Ammon's horn (tissue), 1 donor: ENCODE data around the gene CKAP2L.

Experiments used
- DNase-seq: peaks from one replicate; pipeline ENCODE4 v3.0.0-alpha.2; 2016; ENCODE audit warnings: low spot score

The CKAP2L gene

GRCh38 chr2:112791693-112792230, 27.4 kb upstream of the CKAP2L start:
- no peak for DNase-seq

DNA sequence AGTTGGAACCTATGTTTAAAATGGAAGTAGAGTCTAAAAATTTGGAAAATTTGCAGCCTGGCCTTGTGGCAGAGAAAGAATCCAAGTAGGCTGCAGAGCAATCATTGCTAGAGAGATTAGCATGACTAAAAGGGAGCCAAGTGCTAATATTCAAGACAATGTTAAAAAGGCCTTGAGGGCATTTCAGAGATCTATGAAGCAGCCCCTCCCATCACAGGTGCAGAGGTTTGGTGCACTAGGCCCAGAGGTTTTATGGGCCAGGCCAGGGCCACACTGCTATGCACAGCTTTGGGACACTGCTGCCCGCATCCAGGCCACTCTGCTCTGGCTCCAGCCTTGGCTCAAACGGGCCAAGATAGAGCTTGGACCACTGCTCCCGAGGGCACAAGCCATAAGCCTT, 26.6 kb upstream of the CKAP2L start:
- no peak for DNase-seq

DNA sequence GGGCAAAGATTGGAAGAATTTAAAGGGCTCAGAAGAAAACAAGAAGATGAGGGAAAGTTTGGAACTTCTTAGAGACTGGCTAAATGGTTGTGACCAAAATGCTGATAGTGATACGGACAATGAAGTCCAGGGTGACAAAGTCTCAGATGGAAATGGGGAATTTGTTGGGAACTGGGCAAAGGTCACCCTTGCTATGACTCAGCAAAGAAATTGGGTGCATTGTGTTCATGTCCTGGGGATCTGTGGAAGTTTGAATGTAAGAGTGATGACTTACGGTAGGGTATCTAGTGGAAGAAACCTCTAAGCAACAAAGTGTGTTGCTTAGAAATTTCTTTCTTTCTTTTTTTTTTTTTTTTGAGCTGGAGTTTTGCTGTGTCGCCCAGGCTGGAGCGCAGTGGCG, 25.9 kb upstream of the CKAP2L start:
- DNase-seq = no peak

DNA sequence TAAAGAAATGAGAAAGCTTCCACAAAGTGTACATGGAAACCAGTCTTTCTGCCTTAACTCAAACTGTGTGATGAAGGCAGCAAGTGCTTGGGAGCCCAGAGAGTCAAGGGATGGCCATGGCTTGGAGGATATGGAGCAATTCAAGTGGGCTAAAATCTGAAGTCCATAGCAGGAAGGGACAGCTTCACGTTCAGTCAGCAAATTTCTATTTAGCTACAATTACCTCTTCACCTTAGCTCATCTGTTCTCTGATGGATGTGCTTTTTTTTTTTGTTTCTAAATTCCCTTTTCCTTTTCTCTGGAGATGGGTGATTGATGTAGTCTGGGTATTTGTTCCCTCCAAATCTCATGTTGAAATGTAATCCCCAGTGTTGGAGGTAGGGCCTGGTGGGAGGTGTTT, 24.8 kb upstream of the CKAP2L start:
- no peak for DNase-seq

GRCh38 chr2:112788653-112789052, 24.2 kb upstream of the CKAP2L start:
- DNase-seq = no peak

GRCh38 chr2:112787729-112788393, 23.5 kb upstream of the CKAP2L start:
- DNase-seq = no peak

DNA sequence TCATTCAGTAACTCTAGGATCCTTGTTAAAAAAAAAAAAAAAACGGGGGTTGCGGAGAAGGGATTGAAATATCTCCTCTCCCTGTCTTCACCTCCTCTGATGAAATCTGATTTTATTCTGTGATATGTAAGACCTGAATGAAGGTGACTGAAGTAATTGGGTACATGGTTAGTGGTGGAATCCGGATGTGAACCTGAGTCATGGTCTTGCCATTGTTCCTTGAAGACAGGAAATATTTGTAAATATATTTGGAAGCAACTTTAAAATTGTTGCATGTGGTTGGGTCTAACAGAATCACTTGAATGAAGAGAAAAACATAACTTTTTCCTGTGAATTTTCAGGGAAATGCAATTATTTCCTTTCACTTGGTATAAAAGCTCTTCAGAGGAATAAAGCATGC, 22.9 kb upstream of the CKAP2L start:
- no peak for DNase-seq

DNA sequence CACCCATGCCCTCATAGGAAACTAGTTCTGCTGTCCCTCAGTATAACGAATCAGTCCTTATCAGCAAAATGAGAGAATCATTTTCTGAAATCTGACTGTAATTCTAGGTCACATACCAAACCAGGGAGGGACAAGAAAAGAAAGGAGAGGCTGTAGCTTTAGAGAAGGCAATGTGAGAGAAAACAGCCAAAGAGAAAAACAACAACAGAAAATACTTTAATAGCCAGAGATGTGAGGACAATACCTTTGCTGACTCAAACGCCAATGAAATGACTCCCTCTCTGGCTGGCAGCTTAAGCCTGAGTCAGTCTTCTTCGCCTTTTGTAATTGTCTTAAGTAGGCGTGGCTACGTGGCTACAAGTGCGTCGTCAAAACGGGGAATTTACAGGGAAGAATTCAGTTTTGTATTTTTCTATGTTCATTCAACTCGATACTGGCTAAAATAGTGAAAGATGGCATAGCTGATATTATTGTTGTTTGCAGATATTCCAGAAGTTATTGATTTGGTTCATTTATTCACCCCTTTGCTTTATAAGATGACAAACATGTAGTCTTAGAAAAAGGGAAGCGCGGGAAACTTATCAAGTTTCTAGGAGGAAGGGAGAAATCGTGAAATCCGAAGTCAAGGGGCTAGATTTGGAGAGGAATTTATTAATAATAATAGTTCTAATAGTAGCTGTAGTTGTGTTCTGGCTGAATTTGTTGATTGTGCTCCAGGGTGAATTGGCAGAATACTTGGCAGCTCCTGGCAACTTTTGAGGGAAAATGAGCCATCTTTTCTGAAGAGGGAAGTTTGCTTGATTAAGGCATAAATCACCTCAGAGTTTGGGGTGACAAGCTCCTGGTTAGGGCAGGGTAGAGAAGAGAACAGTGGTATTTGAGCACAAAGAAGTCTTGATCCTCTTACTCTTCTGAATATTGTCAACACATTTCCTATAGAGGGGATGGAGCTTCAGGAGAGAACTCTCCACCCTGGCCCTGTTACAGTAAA, 20.1 kb upstream of the CKAP2L start, which contains the start of gene IL1A:
IL1A (minus strand) TSS at position 295 of the 991 bp plus-strand sequence. CDS start 723 bp downstream, outside the sequence.
- DNase-seq = peak; percentile 44

DNA sequence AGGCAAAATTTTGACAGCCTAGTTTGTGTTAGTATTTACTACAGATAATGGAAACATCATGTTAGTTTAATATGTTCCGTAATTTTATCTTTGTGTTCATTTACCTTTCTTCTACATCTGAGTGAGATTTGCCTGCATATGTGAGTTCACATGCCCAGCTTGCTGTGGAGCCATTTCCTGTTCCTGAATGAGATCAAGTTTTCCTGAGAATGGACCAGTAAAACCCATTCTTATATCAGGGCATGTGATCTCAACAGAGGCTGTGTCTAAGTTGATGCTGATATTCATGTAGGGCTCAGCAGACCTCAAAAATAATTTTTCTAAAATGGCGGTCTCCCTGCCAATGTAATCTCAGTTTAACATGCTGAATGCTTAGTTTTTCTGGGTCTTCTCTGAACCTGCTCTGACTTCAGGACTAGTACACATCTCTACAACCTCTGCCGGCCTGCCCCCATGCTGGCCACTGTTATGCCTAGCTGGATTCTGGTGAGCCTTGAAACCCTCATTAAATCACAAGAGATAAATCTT, 18.8 kb upstream of the CKAP2L start:
- DNase-seq = no peak

- no peak for DNase-seq
Observed at GRCh38 chr2:112782234-112782799, 17.9 kb upstream of the CKAP2L start.

DNA sequence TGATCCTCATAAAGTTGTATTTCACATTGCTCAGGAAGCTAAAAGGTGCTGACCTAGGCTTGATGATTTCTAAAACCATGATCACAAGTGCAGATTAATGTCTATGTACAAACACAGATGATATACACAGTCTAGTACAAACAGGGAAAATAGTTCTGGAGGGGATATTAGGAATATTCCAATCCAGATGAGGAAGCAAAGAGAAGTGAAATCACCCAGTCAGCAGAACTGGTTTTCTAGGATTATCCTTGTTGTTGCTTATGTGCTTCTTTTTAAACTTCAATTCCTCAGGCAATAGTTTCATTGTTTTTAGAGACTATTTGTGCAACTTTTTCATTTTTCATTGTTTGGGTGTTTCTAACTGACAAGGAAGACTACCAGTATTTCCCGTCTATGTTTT, 15.2 kb upstream of the CKAP2L start:
- DNase-seq = no peak

DNA sequence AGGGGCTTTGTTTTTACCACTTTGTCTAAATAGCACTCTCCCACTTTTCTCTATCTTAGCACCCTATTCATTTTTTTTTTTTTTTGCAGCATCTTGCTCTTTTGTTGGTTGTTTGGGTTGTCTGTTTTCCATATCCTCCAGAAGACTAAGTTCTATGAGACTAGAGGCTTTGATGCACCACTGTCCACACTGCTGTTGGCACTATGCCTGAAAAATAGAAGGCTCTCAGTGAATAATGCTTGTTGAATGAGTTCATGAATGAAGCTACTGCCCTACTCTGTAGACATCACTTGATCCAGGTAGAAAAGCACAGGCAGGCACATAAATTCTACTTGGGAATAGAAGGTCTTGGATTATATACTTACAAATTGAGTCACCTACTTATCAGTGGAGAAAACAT, 12.6 kb upstream of the CKAP2L start:
- DNase-seq = no peak

- no peak for DNase-seq
Observed at GRCh38 chr2:112776113-112776512, 11.7 kb upstream of the CKAP2L start.

DNA sequence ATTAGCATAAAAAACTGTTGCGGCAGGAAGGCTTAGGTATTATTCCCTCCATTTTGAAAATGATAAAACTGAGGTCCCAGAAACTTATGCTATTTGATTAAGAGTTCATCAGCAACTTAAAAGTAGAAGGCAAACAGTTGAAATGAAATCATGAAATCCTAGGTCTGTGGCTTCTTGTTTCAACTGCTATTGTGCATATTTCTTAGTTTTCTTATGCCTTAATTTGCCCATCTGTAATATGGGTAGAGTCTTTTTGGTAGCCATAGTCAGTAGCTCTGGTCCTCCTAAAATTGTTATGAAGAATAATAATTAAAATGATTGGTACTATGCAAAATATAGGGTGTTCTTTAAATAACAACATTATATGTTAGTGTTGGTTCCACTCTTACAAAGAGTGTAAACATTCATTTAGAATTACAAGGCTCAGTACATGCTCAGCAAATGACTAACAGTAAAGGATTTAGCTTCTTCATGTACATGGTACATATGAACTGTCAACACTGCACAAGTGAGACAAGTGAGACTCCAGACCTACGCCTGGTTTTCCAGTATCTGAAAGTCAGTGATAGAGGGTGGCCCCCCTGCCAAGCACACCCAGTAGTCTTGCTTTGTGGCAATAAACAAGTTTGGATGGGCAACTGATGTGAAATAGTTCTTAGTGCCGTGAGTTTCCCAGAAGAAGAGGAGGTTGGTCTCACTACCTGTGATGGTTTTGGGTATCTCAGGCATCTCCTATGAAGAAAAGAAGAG, 10.3 kb upstream of the CKAP2L start:
- no peak for DNase-seq

DNA sequence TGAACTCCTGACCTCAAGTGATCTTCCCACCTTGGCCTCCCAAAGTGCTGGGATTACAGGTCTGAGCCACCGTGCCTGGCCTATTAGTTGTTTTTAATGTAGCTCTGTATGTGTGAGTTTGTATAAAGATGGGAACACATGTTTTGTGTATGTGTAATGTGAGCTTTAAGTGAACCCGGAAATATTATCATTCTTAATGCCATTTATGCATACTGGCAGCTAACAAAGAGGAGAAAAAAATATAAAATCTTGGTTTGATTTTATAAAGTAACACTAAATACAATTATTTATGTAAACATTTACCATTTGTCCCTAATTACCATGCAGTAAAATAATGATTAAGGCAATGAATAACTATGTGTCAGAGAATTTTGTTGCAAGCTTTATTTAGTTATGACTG, 9.1 kb upstream of the CKAP2L start:
- DNase-seq = no peak

DNA sequence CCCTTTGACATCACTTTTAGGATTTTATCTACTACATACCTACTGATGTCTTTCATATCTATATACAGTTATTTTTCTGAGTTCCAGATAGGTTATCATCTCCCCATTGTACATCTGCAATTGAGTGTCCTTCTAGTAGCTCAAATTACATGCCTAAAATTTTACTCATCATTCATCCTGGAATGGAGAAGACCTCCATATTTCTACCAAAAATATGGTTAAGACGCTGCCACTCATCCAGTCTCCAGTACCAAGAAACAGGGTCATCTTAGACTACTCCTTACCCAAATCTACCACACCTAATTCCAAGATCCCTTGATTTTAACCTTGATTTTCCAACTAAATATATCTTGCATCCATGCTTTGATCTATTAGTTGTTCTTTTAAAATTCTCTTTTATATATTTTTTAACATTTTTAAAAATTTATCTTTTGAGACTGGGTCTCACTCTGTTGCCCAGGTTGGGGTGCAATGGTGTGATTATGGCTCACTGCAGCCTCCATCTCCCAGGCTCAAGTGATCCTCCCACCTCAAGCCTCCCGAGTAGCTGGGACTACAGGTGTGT, 8.6 kb upstream of the CKAP2L start:
- DNase-seq = no peak

DNA sequence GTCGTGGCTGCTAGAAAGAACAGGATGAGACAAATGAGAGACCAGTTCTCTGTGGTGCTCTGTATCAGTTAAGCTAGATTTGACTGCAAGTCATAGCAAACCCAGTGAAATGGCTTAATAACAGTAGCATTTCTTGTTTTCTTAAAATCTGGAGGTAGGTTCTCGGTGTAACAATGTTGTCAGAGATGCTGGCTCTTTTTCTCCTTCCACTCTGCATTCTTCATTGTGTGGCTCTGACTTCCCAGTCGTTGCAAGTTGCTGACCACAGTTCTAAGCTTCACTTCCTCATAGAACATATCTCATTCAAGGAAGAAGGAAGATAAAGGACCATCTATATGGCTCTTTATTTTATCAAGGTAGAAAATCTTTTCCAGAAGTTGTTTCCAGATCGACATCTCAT, 7.9 kb upstream of the CKAP2L start:
- peak; percentile 43 for DNase-seq

- no peak for DNase-seq
Observed at GRCh38 chr2:112768432-112768831, 4.0 kb upstream of the CKAP2L start.

- no peak for DNase-seq
Observed at GRCh38 chr2:112767693-112768330, 3.4 kb upstream of the CKAP2L start.

DNA sequence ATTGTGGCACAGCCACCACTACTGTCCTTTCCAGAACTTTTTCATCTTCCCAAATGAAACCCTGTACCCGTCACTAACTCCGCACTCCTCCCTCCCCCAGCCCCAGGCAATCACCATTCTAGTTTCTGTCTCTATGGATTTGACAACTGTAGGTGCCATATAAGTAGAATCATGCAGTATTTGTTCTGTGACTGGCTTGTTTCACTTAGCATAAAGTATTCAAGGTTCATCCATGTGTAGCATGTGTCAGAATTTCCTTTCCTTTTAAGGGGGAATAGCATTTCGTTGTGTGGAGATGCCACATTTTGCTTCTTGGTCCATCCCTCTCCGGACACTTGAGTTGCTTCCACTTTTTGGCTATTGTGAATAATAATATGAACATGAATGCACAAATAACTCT, 842 bp upstream of the CKAP2L start:
- no peak for DNase-seq

DNA sequence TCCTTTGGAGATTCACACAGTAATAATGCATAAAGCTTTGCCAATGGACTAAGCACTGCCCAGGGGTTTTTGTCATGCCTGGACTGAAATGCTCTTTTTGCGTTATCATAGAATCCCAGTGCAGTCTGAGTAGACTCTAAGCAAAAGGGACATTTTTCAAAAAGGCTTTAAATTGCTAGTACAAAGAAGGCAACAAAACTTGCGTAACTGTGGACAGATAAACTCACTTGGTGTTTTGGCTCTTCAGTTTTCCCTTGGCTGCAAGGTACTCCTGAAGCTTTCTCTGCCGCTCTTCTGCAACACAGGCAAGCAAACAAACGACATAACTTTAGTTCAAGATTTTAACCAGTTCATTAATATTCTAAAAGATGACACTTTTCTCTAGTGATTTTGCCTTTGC, 2.1 kb downstream of the CKAP2L start:
- DNase-seq = no peak
